NCI-H1930 (cell line): ENCODE data around the gene NPHP4.

Source experiments
- DNase-seq, 2 experiments: peaks; one replicate each; lab custom pipeline; 2025; lab: John Stamatoyannopoulos, UW

The NPHP4 gene

GRCh38 chr1:5950201-5950895 lies 41.9 kb downstream of the NPHP4 start:
- DNase-seq: no peak

DNA sequence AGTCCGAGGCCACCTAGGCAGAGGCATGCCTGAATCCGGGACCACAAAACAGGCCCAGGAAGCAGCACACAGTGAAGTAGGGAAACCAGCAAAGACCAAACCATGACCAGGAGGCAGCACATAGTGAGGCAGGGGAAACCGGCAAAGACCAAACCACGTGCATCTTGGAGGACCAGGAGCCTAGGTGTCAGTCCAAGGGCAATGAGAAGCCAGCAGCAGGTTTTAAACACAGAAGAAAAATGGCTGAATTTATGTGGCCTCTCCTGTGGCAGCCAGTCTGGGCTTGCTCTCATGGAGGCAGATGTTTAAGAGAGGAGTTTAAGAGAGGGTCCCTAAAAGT lies 42.5 kb downstream of the NPHP4 start:
- DNase-seq: no peak

DNA sequence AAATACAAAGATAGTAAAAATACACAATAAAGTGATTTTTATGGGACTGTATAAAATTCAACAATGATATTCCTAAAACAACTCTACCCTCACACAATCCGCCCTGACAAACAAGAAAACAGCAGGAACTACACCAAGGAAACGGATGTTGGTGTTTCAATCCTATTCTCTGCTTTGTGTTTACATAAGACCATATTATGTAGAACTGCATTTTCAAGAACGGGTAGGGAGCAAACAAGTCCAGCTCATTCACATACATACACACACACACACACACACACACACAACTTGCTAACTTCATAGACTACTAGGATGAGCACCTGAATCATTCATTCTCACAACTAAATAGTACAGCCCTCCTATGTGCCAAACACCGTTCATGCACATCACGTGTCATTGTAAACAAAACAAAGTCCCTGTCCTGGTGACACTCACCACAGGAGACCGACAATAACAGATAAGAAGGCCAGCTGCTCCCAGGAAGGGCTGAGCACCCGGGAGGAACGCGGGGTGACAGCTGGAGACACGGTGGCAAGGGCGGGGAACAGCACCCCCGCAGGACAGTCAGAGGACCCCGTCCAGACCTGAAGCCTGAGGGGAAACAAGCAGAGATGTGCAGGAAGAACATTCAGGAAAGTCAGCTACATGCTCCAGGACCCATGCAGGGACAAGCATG lies 43.0 kb downstream of the NPHP4 start:
- no peak for DNase-seq

GRCh38 chr1:5948681-5949005 lies 43.6 kb downstream of the NPHP4 start:
- no peak for DNase-seq

DNA sequence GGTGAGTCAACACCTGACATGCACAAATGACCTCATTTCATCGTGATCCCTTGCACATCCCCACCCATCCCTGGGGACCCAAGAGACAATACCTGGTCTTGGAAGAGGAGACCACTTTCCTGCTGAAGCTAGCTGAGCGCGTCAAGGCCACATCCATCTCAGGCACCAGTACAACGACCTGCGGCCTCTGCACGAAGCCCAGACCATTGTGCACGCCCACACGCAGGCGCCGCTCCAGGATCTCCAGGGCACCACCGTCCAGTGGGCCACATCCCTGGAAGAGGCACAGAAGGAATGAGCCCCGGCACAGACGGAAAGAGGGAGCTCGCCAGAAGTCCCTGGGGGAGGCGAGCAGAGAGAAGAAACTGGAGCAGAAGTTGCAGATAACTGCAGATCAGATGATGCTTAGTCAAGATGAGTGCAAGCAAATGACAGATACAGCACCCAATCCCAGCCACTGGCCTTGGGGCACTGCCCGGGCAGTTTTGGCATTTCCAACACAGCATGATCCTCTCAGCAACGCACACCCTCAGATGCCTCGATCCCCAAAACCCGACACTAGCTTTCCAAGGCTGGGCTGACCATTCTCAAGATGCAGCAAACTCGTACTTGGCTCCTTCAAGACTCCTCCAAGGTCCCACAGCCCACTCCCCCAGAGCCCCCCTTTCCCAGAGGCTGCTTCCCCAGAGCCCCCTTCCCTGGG lies 44.1 kb downstream of the NPHP4 start:
- no peak for DNase-seq

DNA sequence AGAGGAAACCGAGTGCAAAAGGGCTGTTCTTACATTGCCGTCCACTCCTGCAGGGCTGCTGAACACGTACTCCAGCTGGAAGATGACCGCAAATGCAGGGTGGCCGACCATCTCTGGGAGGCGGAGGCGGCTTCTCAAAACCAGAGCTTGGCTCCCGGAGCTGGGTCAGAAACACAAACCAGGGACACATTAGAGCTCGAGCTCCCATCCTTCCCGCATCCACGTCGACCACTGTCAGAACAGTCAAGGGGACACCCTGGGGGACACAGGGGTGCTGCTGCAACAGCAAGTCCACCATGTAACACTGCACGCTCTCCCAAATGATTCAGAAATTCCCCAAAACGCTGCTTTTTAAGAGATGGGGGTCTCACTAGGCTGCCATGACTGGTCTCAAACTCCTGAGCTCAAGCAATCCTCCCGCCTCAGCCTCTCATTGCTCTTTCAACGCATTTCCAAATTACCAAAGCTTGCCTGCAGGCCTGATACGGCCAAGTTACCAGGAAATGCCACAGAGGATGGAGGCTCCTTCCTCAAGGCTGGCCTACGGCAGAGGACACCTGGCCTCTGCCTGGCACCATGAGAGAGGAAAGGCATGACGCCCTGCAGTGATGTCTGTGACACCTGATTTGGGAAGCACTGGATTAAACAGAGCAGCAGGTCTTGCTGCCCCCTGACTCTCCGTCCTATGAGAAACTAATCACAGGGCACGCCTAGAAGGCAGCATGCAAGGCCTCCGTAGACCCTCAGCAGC lies 45.0 kb downstream of the NPHP4 start:
- DNase-seq: no peak

DNA sequence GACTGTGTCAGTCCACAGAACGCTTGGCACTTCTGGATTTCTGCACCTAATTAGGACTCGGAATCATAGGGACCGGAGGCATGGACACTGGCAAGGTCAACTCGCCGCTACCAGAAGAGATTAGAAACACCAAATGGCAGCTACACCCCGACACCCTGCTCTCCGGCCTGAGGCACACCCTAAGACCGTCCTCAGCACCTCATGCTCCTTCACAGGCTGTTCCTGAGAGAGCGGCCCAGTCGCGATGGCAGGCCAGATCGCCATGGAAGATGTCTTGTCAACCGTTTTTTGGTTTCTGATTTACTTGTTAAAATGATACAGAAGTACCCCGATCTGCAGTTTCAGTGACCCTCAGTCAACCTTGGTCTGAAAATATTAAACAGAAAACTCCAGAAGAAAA lies 46.8 kb downstream of the NPHP4 start:
- no peak for DNase-seq

DNA sequence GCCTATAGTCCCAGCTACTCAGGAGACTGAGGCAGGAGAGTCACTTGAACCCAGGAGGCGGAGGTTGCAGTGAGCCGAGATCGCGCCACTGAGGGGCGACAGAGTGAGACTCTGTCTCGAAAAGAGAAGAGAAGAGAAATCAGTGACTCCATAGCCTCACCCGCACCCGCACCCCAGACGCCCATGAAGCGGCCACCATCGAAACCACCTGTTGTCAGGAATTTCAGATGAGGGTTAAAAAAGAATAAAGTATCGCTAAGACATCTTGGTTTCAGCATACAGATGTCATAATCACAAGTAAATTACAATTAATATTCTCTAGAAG lies 47.4 kb downstream of the NPHP4 start:
- DNase-seq: no peak

DNA sequence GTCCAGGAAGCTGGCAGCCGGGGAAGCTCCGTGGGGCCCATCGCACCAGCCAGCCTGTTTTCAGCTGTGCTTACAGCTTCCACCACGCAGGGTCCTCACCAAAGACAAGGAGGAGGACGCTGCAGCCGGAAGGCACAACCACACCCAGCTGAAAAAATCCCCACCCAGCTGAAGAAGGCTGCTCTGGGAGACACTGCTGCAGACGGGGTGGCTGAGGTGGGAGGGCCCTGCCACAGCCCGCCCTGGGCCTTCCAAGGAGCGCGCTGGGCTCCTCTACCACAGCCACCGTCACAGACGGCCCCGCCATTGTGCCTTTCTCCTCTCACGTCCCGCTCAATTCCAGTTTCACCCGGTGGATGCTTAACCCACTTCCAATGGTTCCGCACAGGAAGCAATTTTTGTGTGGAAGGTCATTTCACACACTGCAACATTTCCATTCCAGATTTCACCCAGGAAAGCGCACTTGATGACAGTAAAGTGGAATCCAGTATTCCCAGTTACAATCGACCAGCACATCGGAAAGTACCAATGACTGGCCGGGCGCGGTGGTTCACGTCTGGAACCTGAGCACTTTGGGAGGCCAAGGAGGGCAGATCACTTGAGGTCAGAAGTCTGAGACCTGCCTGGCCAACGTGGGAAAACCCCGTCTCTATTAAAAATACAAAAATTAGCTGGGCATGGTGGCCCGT lies 47.9 kb downstream of the NPHP4 start:
- no peak for DNase-seq

GRCh38 chr1:5943343-5944124 lies 48.7 kb downstream of the NPHP4 start:
- DNase-seq: no peak

DNA sequence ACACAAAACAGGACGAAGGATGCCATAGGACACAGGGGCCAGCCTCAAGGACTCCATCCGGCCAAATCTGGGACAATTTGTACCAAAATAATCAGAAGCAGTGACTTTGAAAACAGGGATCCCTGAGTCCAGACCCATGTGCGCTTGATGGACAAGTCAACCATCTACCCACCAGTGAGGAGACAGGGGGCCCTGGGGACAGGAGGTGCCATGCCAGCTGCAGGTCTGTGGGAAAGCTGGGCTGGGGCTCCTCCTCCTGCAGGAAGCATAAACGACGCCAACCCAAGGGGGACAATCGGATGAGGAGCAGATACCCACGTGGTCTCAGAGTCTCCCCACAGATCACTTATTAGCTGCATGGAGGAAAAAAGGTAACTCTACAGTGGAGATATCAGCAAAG lies 50.6 kb downstream of the NPHP4 start:
- DNase-seq: no peak

DNA sequence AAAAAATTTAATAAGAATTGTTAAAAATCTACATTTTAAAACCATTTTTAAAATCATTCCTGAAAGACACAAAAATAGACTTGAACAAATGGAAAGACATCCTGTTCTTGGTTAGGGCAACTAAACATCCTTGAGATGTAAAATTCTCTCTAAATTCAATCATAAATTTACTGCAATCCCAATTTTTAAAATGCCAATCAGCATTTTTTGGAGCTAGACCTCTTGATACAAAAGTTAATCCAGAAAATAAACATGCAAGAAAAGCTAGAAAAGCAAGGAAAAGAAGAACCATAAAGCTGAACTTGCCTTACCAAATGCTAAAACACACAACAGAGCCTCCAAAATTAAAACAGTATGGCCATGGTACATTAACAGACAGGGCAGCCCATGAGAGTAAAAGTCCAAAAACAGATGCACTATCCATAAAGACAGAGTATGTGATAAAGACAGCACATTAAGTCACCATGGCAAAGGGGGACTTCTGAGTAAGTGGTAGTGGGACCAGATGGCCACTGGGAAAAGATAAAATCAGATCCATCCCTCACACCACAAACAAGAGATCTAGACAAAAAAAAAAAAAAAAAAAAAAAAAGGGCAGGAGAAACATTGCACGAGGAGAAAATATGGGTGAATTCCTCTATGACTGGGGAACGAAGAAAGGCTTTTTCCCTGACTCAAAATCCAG lies 51.4 kb downstream of the NPHP4 start:
- DNase-seq: no peak

DNA sequence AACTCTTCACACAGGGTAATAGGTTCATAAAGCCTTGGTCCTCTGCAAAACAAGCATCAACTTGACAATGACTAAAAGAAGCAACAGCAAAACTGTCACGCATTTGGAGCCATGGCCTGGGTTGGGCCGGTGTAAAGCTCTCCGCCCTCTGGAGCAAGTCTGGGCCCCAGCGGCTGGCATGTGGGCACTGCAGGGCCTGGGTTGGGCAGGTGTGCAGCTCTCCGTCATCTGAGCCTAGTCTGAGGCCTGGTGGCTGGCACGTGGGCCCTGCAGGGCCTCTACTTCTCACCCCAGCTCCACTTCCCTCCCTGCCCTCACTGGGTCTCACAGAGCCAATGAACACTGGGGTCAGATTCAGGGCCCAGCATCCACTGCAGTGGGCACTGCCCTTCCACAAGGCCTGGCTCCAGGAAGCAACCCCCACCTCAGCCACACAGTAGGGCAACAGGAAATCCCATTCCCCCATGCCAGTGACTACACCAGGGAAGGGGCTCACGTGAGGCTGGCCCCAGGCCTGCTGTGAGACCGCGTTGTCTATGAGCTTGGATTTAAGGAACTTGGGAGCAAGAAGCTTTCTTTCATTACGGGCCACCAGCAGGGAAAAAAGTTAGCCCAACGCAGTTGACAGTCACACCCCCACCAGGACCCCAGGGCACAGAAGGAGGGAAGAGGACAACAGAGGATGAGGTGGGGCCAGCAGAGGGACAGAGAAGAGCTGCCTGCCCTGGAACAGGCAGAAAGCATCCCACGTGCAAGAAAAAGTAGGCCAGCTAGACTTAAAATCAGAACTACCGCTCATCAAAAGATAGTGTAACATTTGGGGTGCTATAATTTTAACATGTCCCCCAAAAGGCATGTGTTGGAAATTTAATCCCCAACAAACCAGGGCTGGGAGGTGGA lies 52.7 kb downstream of the NPHP4 start:
- no peak for DNase-seq

DNA sequence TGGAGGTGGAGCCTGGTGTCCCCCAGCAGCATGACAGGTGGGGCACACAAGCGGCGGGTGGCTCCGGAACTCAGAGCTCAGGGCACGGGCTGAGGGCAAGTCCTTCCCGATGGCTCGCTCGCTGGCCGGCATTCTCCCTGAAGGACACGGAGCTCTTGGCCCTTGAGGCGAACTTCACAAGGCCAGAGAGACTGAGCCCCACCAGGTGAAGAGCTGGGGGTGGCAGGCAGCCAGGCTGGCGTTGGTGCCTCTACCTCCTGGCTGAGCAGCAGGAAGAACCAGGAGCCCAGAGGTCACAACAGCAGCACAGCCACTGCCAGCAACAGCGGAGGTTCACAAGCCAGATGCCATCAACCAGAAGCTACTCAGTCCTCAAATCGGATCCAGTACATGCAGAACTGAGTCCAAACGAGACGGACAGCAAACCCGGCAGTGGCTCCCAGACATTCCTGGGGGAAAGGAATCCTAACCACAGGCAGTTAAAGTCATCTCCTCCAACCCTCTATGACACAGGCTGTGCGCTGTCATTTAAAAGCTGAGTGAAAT lies 54.1 kb downstream of the NPHP4 start:
- DNase-seq: no peak

GRCh38 chr1:5937373-5937857 lies 54.8 kb downstream of the NPHP4 start:
- DNase-seq: no peak

DNA sequence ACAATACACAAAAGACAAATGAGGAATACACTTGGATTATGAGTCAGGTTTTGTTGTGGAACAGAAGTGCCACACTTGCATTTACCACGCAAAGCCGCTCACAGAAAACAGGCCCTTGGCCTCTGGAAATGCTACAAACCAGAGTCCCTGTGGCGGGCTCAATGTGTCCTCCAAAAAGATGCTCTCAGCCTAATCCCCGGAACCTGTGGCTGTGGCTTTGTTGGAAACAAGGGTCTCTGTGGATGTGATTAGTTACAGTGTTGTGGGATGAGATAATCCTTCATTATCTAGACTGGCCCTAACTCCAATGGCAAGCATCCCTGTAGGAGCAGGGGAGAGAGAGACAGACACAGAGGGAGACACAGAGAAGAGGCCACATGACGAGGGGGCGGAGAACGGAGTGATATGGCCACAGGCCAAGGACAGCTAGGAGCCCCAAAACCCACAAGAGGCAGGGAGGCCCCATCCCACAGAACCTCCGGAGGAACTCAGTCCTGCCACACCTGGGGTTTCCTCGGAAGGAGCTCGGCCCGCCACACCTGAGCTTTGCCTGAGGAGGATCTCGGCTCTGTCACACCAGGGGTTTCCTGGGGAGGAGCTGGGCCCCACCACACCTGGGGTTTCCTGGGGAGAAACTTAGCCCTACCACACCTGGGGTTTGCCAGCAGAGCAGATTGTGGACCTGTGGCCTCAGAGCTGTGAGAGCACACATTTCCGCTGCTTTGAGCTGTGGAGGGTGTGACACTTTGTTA lies 55.4 kb downstream of the NPHP4 start:
- no peak for DNase-seq

- no peak for DNase-seq
Observed at GRCh38 chr1:5936126-5936525, 56.1 kb downstream of the NPHP4 start.

- DNase-seq: no peak
Observed at GRCh38 chr1:5935026-5935425, 57.2 kb downstream of the NPHP4 start.
